CD14-positive monocyte (primary cell): ENCODE data around the gene SEMA3G. TPM values are rescaled to one million over a fixed set of nuclear protein-coding genes. Genes with fewer than 3 reads are reported as not detected.
A peak's percentile ranks its signal among the peaks of the same experiment; 100 is the strongest.

Experiments used
- DNase-seq, 3 donors: peaks; one replicate each; pipeline ENCODE4 v3.0.0-alpha.2; 2011 to 2022
- H2AFZ ChIP-seq: 2 replicates; pipeline ENCODE4 v1.6.0; 2012; ENCODE audit warnings: mild to moderate bottlenecking, low read depth, low read length, inconsistent platforms; ENCODE audit not compliant: insufficient read depth, poor library complexity, severe bottlenecking
- H3K27ac ChIP-seq, 2 donors: 1 replicate in 1 of 2; 2 replicates in 1 of 2; pipeline ENCODE4 v1.5.1; 2012 to 2013; ENCODE audit warnings: low read length in 2 of 2, control low read depth in 1 of 2, inconsistent platforms in 1 of 2, low read depth in 1 of 2, mild to moderate bottlenecking in 1 of 2
- H3K27me3 ChIP-seq, 2 donors: one replicate each; pipeline versions ENCODE4 v1.6.0 to v1.6.1; 2011 to 2013; ENCODE audit warnings: low read length in 2 of 2; ENCODE audit not compliant: control insufficient read depth in 2 of 2, insufficient read depth in 2 of 2
- H3K36me3 ChIP-seq, 2 donors: replicated peaks in 1 of 2; 1 replicate in 1 of 2; 2 replicates in 1 of 2; pipeline versions ENCODE4 v1.5.1 to v1.6.1; 2012 to 2013; ENCODE audit warnings: low read length in 2 of 2, control low read depth in 1 of 2, inconsistent platforms in 1 of 2, mild to moderate bottlenecking in 1 of 2; ENCODE audit not compliant: insufficient read depth in 2 of 2, control insufficient read depth in 1 of 2
- H3K4me1 ChIP-seq, 2 donors: 1 replicate in 1 of 2; 2 replicates in 1 of 2; pipeline versions ENCODE4 v1.5.1 to v1.6.1; 2012 to 2013; ENCODE audit warnings: low read length in 2 of 2, control low read depth in 1 of 2, inconsistent platforms in 1 of 2, mild to moderate bottlenecking in 1 of 2, moderate library complexity in 1 of 2; ENCODE audit not compliant: insufficient read depth in 2 of 2, control insufficient read depth in 1 of 2
- H3K4me2 ChIP-seq: replicated peaks from 2 replicates; pipeline ENCODE3; 2012; ENCODE audit warnings: low read length, moderate library complexity, mild to moderate bottlenecking; ENCODE audit not compliant: poor library complexity, severe bottlenecking; ENCODE audit errors: extremely low read depth
- H3K4me3 ChIP-seq, 3 experiments: fragments of 200-600 bp in 1 of 3; sonication (generic) in 1 of 3; replicated peaks in 1 of 3; 1 replicate in 2 of 3; 2 replicates in 1 of 3; pipeline ENCODE4 v1.5.1; 2011 to 2013; ENCODE audit warnings: low read length in 3 of 3, mild to moderate bottlenecking in 3 of 3, control low read depth in 2 of 3, low read depth in 2 of 3, inconsistent platforms in 1 of 3, moderate library complexity in 1 of 3
- H3K79me2 ChIP-seq: 2 replicates; pipeline ENCODE4 v1.6.0; 2012; ENCODE audit warnings: mild to moderate bottlenecking, control low read depth, inconsistent platforms, low read length, moderate library complexity; ENCODE audit not compliant: insufficient read depth
- H3K9ac ChIP-seq: 2 replicates; pipeline ENCODE4 v1.6.0; 2017; ENCODE audit warnings: low read length, mild to moderate bottlenecking; ENCODE audit not compliant: insufficient read depth, poor library complexity, severe bottlenecking
- H3K9me3 ChIP-seq, 2 donors: replicated peaks in 1 of 2; 1 replicate in 1 of 2; 2 replicates in 1 of 2; pipeline versions ENCODE4 v1.5.1 to v1.6.1; 2012 to 2013; ENCODE audit warnings: low read length in 2 of 2, control low read depth in 1 of 2; ENCODE audit not compliant: control insufficient read depth in 1 of 2, insufficient read depth in 1 of 2
- H4K20me1 ChIP-seq: 2 replicates; pipeline ENCODE4 v1.6.0; 2012; ENCODE audit warnings: mild to moderate bottlenecking, low read length, control low read depth, moderate library complexity; ENCODE audit not compliant: insufficient read depth
- H3K27ac Mint-ChIP-seq, 7 donors: one replicate each; pipeline ENCODE4 v1.8.0; 2020; ENCODE audit warnings: mild to moderate bottlenecking in 7 of 7, mixed read lengths in 7 of 7, moderate library complexity in 6 of 7, inconsistent platforms in 2 of 7
- H3K27me3 Mint-ChIP-seq, 3 donors: one replicate each; pipeline ENCODE4 v1.8.0; 2021 to 2022; ENCODE audit warnings: low read depth in 3 of 3, mild to moderate bottlenecking in 3 of 3, mixed read lengths in 3 of 3, moderate library complexity in 3 of 3, inconsistent platforms in 1 of 3
- H3K36me3 Mint-ChIP-seq, 2 donors: one replicate each; pipeline ENCODE4 v1.8.0; 2020; ENCODE audit warnings: mixed read lengths in 2 of 2, inconsistent platforms in 1 of 2, mild to moderate bottlenecking in 1 of 2
- H3K4me1 Mint-ChIP-seq: one replicate; pipeline ENCODE4 v1.8.0; 2020; ENCODE audit warnings: mild to moderate bottlenecking, mixed read lengths
- H3K4me3 Mint-ChIP-seq, 2 donors: one replicate each; pipeline ENCODE4 v1.8.0; 2020; ENCODE audit warnings: mild to moderate bottlenecking in 2 of 2, mixed read lengths in 2 of 2, moderate library complexity in 1 of 2
- H3K9me3 Mint-ChIP-seq, 7 donors: one replicate each; pipeline ENCODE4 v1.8.0; 2020 to 2022; ENCODE audit warnings: mixed read lengths in 7 of 7, mild to moderate bottlenecking in 6 of 7, moderate library complexity in 6 of 7, inconsistent platforms in 2 of 7
- WGBS: methylation state at CpG from one replicate; pipeline ENCODE4 v1.1.5; 2013; ENCODE audit warnings: missing lambda C conversion rate; ENCODE audit not compliant: insufficient coverage; 5-methylcytosine and 5-hydroxymethylcytosine counted together
- intact Hi-C, 2 donors: fragments of 100-400 bp; cut with micrococcal nuclease; formaldehyde crosslinking; loops; one replicate each; pipeline versions ENCODE4 v1.15.0 to v1.15.1; 2023
- polyA plus RNA-seq, 3 donors: library from polyadenylated mRNA; depleted of rRNA in 1 of 3; unstranded in 2 of 3; stranded (reverse) in 1 of 3; fragments of 300-500 nt in 2 of 3; fragments of >200 nt in 1 of 3; fragmentation: Illumina TruSeq in 2 of 3; gene quantifications; 1 replicate in 2 of 3; 2 replicates in 1 of 3; pipeline ENCODE4 v1.2.3, GENCODE V29; 2012 to 2021
- TF ChIP-seq, protein P1 (sequence below): fragments of 200-600 bp; IDR thresholded peaks from one replicate; pipeline ENCODE4 v1.8.0; 2022; ENCODE audit warnings: antibody characterized with exemption, mild to moderate bottlenecking

SEMA3G gene
- polyA plus RNA-seq, 3 donors, result 0.03 TPM; not detected in 2

DNA sequence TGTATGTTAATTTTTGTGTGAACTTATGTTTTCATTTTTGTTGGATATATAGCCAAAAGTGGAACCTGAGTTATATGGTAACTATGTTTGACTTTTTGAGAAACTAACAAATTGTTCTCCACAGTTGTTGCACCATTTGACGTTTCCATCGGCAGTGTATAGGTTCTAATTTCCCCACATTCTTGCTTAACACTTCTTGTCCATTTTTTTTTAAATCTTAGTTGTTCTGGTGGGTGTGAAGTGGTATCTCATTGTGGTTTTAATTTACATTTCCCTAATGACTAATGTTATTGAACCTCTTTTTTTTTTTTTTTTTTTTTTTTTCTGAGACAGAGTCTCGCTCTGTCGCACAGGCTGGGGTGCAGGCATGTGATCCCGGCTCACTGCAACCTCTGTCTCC is 18.5 kb upstream of the SEMA3G start:
- Histone ChIP-seq H3K9ac (no peak overlapping the region), H3K4me3 (no peak overlapping the region), H4K20me1 (peaks cover 22% of the 10 kb centered on the region), H3K79me2 (peaks cover 64% of the 10 kb centered on the region), H3K27ac (peak overlapping the region; percentile 17 to 34), H3K4me1 (peaks cover 19 to 23% of the 10 kb centered on the region in 2 donors), H3K4me2 (peak overlapping the region; percentile 1), H3K9me3 (no peaks in the 10 kb centered on the region), H3K27me3 (no peaks in the 10 kb centered on the region), H3K36me3 (peaks cover 31 to 73% of the 10 kb centered on the region in 2 donors), H2AFZ (no peak overlapping the region)
- DNase-seq, result peak; percentile 32 to 61 (median 58)
- TF ChIP-seq, protein P1, sequence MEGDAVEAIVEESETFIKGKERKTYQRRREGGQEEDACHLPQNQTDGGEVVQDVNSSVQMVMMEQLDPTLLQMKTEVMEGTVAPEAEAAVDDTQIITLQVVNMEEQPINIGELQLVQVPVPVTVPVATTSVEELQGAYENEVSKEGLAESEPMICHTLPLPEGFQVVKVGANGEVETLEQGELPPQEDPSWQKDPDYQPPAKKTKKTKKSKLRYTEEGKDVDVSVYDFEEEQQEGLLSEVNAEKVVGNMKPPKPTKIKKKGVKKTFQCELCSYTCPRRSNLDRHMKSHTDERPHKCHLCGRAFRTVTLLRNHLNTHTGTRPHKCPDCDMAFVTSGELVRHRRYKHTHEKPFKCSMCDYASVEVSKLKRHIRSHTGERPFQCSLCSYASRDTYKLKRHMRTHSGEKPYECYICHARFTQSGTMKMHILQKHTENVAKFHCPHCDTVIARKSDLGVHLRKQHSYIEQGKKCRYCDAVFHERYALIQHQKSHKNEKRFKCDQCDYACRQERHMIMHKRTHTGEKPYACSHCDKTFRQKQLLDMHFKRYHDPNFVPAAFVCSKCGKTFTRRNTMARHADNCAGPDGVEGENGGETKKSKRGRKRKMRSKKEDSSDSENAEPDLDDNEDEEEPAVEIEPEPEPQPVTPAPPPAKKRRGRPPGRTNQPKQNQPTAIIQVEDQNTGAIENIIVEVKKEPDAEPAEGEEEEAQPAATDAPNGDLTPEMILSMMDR, result no peak
- no peaks in the 10 kb centered on the region for H3K9me3 Mint-ChIP-seq
- no peak overlapping the region for H3K4me3 Mint-ChIP-seq
- peak overlapping the region; percentile 55 to 90 (median 74) for H3K27ac Mint-ChIP-seq
- H3K27me3 Mint-ChIP-seq, result peaks cover 0 to 3% (median 2%) of the 10 kb centered on the region in 3 donors
- intact Hi-C loops, result no loop called here
- WGBS, result 34% methylated on average over 3 of the region's 5 CpGs
- H3K36me3 Mint-ChIP-seq, result peaks cover 37 to 86% of the 10 kb centered on the region in 2 donors
- peaks cover 26% of the 10 kb centered on the region for H3K4me1 Mint-ChIP-seq

DNA sequence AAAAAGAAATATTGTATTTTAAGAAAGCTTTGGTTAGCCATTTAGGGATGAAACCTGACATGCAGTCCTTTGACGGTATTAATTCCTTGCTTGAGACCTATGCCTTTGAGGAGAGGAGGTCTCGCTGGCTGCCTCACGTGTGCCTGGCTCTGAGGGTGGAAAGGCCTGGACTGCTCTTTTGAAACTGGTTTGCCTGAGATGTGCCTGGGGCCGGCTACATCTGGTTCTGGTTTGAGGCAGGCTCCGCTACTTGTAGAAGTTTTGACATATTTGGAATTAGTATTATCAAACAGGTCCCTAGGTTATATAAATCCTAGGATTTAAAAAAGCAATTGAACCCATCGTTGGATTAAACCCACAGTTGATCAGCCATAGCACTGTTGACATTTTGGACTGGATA is 17.0 kb upstream of the SEMA3G start:
- Histone ChIP-seq H2AFZ (no peak overlapping the region), H3K27me3 (no peaks in the 10 kb centered on the region), H3K9ac (no peak overlapping the region), H3K4me3 (no peak overlapping the region), H4K20me1 (peaks cover 26% of the 10 kb centered on the region), H3K36me3 (peaks cover 36 to 74% of the 10 kb centered on the region in 2 donors), H3K27ac (no peak overlapping the region), H3K4me2 (no peak overlapping the region), H3K9me3 (no peaks in the 10 kb centered on the region), H3K4me1 (peaks cover 24 to 28% of the 10 kb centered on the region in 2 donors), H3K79me2 (peaks cover 64% of the 10 kb centered on the region)
- Mint-ChIP-seq H3K36me3 (peaks cover 47 to 76% of the 10 kb centered on the region in 2 donors), H3K4me1 (peaks cover 31% of the 10 kb centered on the region), H3K27ac (peak overlapping the region in 2 of 7 donors; percentile 11 to 89), H3K4me3 (no peak overlapping the region), H3K27me3 (peaks cover 0 to 2% (median 2%) of the 10 kb centered on the region in 3 donors), H3K9me3 (no peaks in the 10 kb centered on the region)
- intact Hi-C loops, result no loop called here
- 91% methylated on average over 5 of the region's 6 CpGs for WGBS
- TF ChIP-seq, protein P1, result no peak
- no peak for DNase-seq
